Neutrophil (primary cell): ENCODE results near the gene IFIT3.

Experiments used
- H3K27ac ChIP-seq: fragments of 200-600 bp; sonication (generic); 2 replicates; pipeline ENCODE4 v1.5.1; 2016; ENCODE audit warnings: mild to moderate bottlenecking, moderate library complexity
- H3K27me3 ChIP-seq: fragments of 200-600 bp; sonication (generic); 2 replicates; pipeline ENCODE4 v1.6.0; 2016; ENCODE audit warnings: mild to moderate bottlenecking
- H3K36me3 ChIP-seq: fragments of 200-600 bp; sonication (generic); 2 replicates; pipeline ENCODE4 v1.5.1; 2017
- H3K4me1 ChIP-seq, 2 experiments: fragments of 200-600 bp in 1 of 2; sonication (generic) in 1 of 2; 1 replicate in 1 of 2; 2 replicates in 1 of 2; pipeline versions ENCODE4 v1.5.1 to v1.6.1; 2013 to 2016; ENCODE audit warnings: low read depth in 1 of 2, low read length in 1 of 2, mild to moderate bottlenecking in 1 of 2, moderate library complexity in 1 of 2; ENCODE audit not compliant: control insufficient read depth in 1 of 2, insufficient read depth in 1 of 2
- H3K4me3 ChIP-seq, 2 experiments: fragments of 200-600 bp in 1 of 2; sonication (generic) in 1 of 2; 1 replicate in 1 of 2; 2 replicates in 1 of 2; pipeline ENCODE4 v1.5.1; 2013 to 2016; ENCODE audit warnings: low read depth in 1 of 2, low read length in 1 of 2, mild to moderate bottlenecking in 1 of 2, moderate library complexity in 1 of 2
- H3K9me3 ChIP-seq: fragments of 200-600 bp; sonication (generic); 2 replicates; pipeline ENCODE4 v1.5.1; 2016
- CTCF ChIP-seq: fragments of 200-600 bp; sonication (generic); IDR thresholded peaks from 2 replicates; pipeline ENCODE4 v1.5.1; 2016; ENCODE audit warnings: antibody characterized with exemption

Gene IFIT3

GRCh38 chr10:89301721-89302445 lies 25.9 kb upstream of the IFIT3 start, which contains the start of gene IFIT2:
IFIT2 (plus strand) TSS chr10:89302046; CDS start chr10:89302124, 78 bp downstream.
- Histone ChIP-seq H3K36me3 (peaks cover 13% of the 10 kb centered on the region), H3K4me3 (peak within 1 kb of the TSS; percentile 85 to 92), H3K27me3 (no peaks in the 10 kb centered on the region), H3K27ac (peak within 1 kb of the TSS; percentile 96), H3K4me1 (peaks cover 38 to 44% of the 10 kb centered on the region in 2 experiments), H3K9me3 (no peaks in the 10 kb centered on the region)
- TF ChIP-seq CTCF = no peak

- H3K27me3 ChIP-seq = no peaks in the 10 kb centered on the region
- H3K27ac ChIP-seq = peak overlapping the region; percentile 96
- H3K4me3 ChIP-seq = peak overlapping the region; percentile 85 to 92
- TF ChIP-seq CTCF = no peak
- H3K9me3 ChIP-seq = no peaks in the 10 kb centered on the region
- peaks cover 31 to 38% of the 10 kb centered on the region in 2 experiments for H3K4me1 ChIP-seq
- peaks cover 21% of the 10 kb centered on the region for H3K36me3 ChIP-seq
These were observed 25.2 kb upstream of the IFIT3 start for GRCh38 chr10:89302625-89303024.

GRCh38 chr10:89303161-89303560 lies 24.6 kb upstream of the IFIT3 start:
- peaks cover 26% of the 10 kb centered on the region for H3K36me3 ChIP-seq
- TF ChIP-seq CTCF = no peak
- peak overlapping the region; percentile 85 to 92 for H3K4me3 ChIP-seq
- no peaks in the 10 kb centered on the region for H3K27me3 ChIP-seq
- H3K27ac ChIP-seq = peak overlapping the region; percentile 96
- H3K4me1 ChIP-seq = peaks cover 26 to 38% of the 10 kb centered on the region in 2 experiments
- no peaks in the 10 kb centered on the region for H3K9me3 ChIP-seq

- no peak for TF ChIP-seq CTCF
- Histone ChIP-seq H3K27me3 (no peaks in the 10 kb centered on the region), H3K4me1 (peaks cover 26 to 38% of the 10 kb centered on the region in 2 experiments), H3K27ac (no peak overlapping the region), H3K4me3 (peak overlapping the region; percentile 85 to 92), H3K36me3 (peaks cover 35% of the 10 kb centered on the region), H3K9me3 (no peaks in the 10 kb centered on the region)
These were observed 23.8 kb upstream of the IFIT3 start for GRCh38 chr10:89304026-89304425.

GRCh38 chr10:89304446-89304845 lies 23.4 kb upstream of the IFIT3 start:
- Histone ChIP-seq H3K9me3 (no peaks in the 10 kb centered on the region), H3K4me1 (peaks cover 26 to 38% of the 10 kb centered on the region in 2 experiments), H3K27ac (no peak overlapping the region), H3K4me3 (peak overlapping the region; percentile 85 to 92), H3K27me3 (no peaks in the 10 kb centered on the region), H3K36me3 (peaks cover 39% of the 10 kb centered on the region)
- TF ChIP-seq CTCF = no peak
